ENCODE results near the gene FADS3.

- TF ChIP-seq, protein P1, sequence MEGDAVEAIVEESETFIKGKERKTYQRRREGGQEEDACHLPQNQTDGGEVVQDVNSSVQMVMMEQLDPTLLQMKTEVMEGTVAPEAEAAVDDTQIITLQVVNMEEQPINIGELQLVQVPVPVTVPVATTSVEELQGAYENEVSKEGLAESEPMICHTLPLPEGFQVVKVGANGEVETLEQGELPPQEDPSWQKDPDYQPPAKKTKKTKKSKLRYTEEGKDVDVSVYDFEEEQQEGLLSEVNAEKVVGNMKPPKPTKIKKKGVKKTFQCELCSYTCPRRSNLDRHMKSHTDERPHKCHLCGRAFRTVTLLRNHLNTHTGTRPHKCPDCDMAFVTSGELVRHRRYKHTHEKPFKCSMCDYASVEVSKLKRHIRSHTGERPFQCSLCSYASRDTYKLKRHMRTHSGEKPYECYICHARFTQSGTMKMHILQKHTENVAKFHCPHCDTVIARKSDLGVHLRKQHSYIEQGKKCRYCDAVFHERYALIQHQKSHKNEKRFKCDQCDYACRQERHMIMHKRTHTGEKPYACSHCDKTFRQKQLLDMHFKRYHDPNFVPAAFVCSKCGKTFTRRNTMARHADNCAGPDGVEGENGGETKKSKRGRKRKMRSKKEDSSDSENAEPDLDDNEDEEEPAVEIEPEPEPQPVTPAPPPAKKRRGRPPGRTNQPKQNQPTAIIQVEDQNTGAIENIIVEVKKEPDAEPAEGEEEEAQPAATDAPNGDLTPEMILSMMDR (IDR thresholded peaks at IDR 0.05) = no peak
- TF ChIP-seq POLR2A (IDR thresholded peaks at IDR 0.05) = no peak
Measured at GRCh38 chr11:61921446-61921845, 30.1 kb upstream of the FADS3 start.
